ENCODE measurements around the gene MUSK. TPM values are rescaled to one million over a fixed set of nuclear protein-coding genes. Genes with fewer than 3 reads are reported as not detected.

MUSK gene
- polyA plus RNA-seq, 1 donor (not counting 4 experiments of a cell fraction or from before 2014, with no cell fraction given): not detected

DNA sequence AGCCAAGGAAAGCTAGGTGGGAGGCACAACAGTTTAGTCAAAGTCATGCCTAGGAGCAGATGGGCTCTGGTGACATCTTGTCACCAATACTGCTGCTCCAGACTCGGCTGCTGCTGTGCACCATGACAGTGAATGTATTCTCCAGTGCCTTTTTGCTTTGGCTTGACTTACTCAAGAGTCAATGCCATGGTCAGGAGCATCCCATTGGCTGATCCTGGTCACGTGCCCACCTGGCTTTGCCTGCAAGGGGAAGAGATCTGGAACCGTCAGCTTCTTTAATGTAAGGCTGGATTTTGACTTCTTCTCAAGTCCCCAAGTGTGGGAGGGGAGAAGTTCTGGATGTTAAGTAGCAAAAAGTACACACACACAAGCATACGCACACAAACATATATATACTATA, 19.9 kb upstream of the MUSK start:
- H2AFZ ChIP-seq (ENCODE audit: control insufficient read depth, low read length): no peak overlapping the region
- H3K27me3 ChIP-seq (ENCODE audit: control insufficient read depth, extremely low read depth, insufficient read depth, low read length): no peaks in the 10 kb centered on the region
- dilution Hi-C loops (cut with MboI; ENCODE audit: extremely low pct_ligation_motif_present, low sequenced_read_pairs): no loop called here
- no peaks in the 10 kb centered on the region for H3K4me1 ChIP-seq (ENCODE audit: control insufficient read depth, extremely low read depth, insufficient read depth, low read length)
- no peak overlapping the region for H3K9ac ChIP-seq (ENCODE audit: control insufficient read depth, extremely low read depth, insufficient read depth, low read length)
- H3K9me1 ChIP-seq (ENCODE audit: control insufficient read depth, extremely low read depth, insufficient read depth, low read length): no peaks in the 10 kb centered on the region
- no peaks in the 10 kb centered on the region for H3K36me3 ChIP-seq (ENCODE audit: control insufficient read depth in 2 of 2, extremely low read depth in 1 of 2, insufficient read depth in 2 of 2, low read length in 2 of 2)
- H3K9me3 ChIP-seq (ENCODE audit: control insufficient read depth, low read depth, low read length): no peaks in the 10 kb centered on the region
- H3K4me2 ChIP-seq (ENCODE audit: control insufficient read depth, extremely low read depth, insufficient read depth, low read depth, low read length): no peak overlapping the region
- FAIRE-seq: no peak
- no peak overlapping the region for H3K4me3 ChIP-seq (ENCODE audit: control insufficient read depth in 2 of 3, extremely low read depth in 1 of 3, insufficient read depth in 2 of 3, low read depth in 1 of 3, low read length in 3 of 3)
- no peaks in the 10 kb centered on the region for H4K20me1 ChIP-seq (ENCODE audit: control insufficient read depth, extremely low read depth, insufficient read depth, low read length)
- no peak overlapping the region for H3K27ac ChIP-seq (ENCODE audit: control insufficient read depth, insufficient read depth, low read length)
- TF ChIP-seq, protein P1, sequence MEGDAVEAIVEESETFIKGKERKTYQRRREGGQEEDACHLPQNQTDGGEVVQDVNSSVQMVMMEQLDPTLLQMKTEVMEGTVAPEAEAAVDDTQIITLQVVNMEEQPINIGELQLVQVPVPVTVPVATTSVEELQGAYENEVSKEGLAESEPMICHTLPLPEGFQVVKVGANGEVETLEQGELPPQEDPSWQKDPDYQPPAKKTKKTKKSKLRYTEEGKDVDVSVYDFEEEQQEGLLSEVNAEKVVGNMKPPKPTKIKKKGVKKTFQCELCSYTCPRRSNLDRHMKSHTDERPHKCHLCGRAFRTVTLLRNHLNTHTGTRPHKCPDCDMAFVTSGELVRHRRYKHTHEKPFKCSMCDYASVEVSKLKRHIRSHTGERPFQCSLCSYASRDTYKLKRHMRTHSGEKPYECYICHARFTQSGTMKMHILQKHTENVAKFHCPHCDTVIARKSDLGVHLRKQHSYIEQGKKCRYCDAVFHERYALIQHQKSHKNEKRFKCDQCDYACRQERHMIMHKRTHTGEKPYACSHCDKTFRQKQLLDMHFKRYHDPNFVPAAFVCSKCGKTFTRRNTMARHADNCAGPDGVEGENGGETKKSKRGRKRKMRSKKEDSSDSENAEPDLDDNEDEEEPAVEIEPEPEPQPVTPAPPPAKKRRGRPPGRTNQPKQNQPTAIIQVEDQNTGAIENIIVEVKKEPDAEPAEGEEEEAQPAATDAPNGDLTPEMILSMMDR (optimal IDR thresholded peaks at IDR 0.05 in 1 of 3, IDR thresholded peaks at IDR 0.05 in 1 of 3, conservative IDR thresholded peaks at IDR 0.05 in 1 of 3; ENCODE audit: extremely low read depth in 1 of 3, insufficient read depth in 2 of 3, low read length in 3 of 3): no peak
- no peaks in the 10 kb centered on the region for H3K79me2 ChIP-seq (ENCODE audit: control insufficient read depth, insufficient read depth, low read length)
- no peak for DNase-seq (ENCODE audit: low read depth, low spot score)

DNA sequence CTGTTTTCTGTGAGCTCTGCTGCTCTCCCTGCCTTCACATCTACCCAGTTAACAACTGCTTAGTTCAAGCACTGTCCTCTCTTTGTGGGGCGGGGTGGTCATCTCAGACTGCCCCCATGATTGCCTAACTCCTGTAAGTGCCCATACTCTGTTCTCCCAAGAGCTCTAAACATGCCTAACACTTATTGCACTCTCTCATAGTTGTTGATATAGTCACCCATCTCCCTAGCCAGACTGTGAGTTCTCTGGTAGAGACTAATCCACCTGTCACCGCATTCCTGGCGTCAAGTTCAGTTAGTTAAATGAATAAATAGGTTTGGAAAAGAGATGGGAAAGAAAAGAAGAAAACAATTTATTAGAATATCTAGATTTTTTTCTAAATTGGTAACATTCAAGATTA, 18.3 kb upstream of the MUSK start:
- no peak for FAIRE-seq
- H2AFZ ChIP-seq (ENCODE audit: control insufficient read depth, low read length): no peak overlapping the region
- H3K4me3 ChIP-seq (ENCODE audit: control insufficient read depth in 2 of 3, extremely low read depth in 1 of 3, insufficient read depth in 2 of 3, low read depth in 1 of 3, low read length in 3 of 3): no peak overlapping the region
- no peaks in the 10 kb centered on the region for H3K9me1 ChIP-seq (ENCODE audit: control insufficient read depth, extremely low read depth, insufficient read depth, low read length)
- H4K20me1 ChIP-seq (ENCODE audit: control insufficient read depth, extremely low read depth, insufficient read depth, low read length): no peaks in the 10 kb centered on the region
- no peak for TF ChIP-seq EZH2 (IDR thresholded peaks at IDR 0.05; ENCODE audit: low read length)
- no peak overlapping the region for H3K27ac ChIP-seq (ENCODE audit: control insufficient read depth, insufficient read depth, low read length)
- no peaks in the 10 kb centered on the region for H3K4me1 ChIP-seq (ENCODE audit: control insufficient read depth, extremely low read depth, insufficient read depth, low read length)
- no peak for DNase-seq (ENCODE audit: low read depth, low spot score)
- H3K9me3 ChIP-seq (ENCODE audit: control insufficient read depth, low read depth, low read length): no peaks in the 10 kb centered on the region
- dilution Hi-C loops (cut with MboI; ENCODE audit: extremely low pct_ligation_motif_present, low sequenced_read_pairs): no loop called here
- no peaks in the 10 kb centered on the region for H3K36me3 ChIP-seq (ENCODE audit: control insufficient read depth in 2 of 2, extremely low read depth in 1 of 2, insufficient read depth in 2 of 2, low read length in 2 of 2)
- H3K27me3 ChIP-seq (ENCODE audit: control insufficient read depth, extremely low read depth, insufficient read depth, low read length): no peaks in the 10 kb centered on the region
- no peak overlapping the region for H3K4me2 ChIP-seq (ENCODE audit: control insufficient read depth, extremely low read depth, insufficient read depth, low read depth, low read length)
- H3K79me2 ChIP-seq (ENCODE audit: control insufficient read depth, insufficient read depth, low read length): no peaks in the 10 kb centered on the region
- H3K9ac ChIP-seq (ENCODE audit: control insufficient read depth, extremely low read depth, insufficient read depth, low read length): no peak overlapping the region

DNA sequence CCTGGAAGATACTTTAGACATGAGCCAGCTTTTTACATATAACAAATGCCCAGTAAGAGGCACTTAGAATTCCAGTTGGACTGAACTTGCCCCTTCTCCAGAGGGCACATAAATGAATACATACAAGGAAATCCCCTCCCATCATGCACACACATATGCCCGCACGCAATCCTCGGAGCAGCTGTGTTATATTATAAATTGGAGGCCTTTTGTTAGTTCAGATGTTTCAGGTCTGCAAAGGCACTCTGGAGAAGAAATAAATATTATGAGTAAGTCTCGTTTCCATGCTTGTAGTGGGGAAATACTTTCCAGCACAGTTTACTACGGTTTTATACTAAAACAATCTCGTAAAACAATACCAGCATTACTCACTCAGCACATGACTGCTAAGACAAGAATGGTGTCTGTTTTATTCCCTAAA, 17.6 kb upstream of the MUSK start:
- no peak overlapping the region for H3K4me2 ChIP-seq (ENCODE audit: control insufficient read depth, extremely low read depth, insufficient read depth, low read depth, low read length)
- H3K27me3 ChIP-seq (ENCODE audit: control insufficient read depth, extremely low read depth, insufficient read depth, low read length): no peaks in the 10 kb centered on the region
- FAIRE-seq: no peak
- H3K9me1 ChIP-seq (ENCODE audit: control insufficient read depth, extremely low read depth, insufficient read depth, low read length): no peaks in the 10 kb centered on the region
- no peaks in the 10 kb centered on the region for H3K4me1 ChIP-seq (ENCODE audit: control insufficient read depth, extremely low read depth, insufficient read depth, low read length)
- no peak overlapping the region for H3K27ac ChIP-seq (ENCODE audit: control insufficient read depth, insufficient read depth, low read length)
- no peaks in the 10 kb centered on the region for H4K20me1 ChIP-seq (ENCODE audit: control insufficient read depth, extremely low read depth, insufficient read depth, low read length)
- no peak overlapping the region for H3K9ac ChIP-seq (ENCODE audit: control insufficient read depth, extremely low read depth, insufficient read depth, low read length)
- no peak overlapping the region for H2AFZ ChIP-seq (ENCODE audit: control insufficient read depth, low read length)
- TF ChIP-seq, protein P1 (optimal IDR thresholded peaks at IDR 0.05 in 1 of 3, IDR thresholded peaks at IDR 0.05 in 1 of 3, conservative IDR thresholded peaks at IDR 0.05 in 1 of 3; ENCODE audit: extremely low read depth in 1 of 3, insufficient read depth in 2 of 3, low read length in 3 of 3): no peak
- TF ChIP-seq EZH2 (IDR thresholded peaks at IDR 0.05; ENCODE audit: low read length): no peak
- H3K36me3 ChIP-seq (ENCODE audit: control insufficient read depth in 2 of 2, extremely low read depth in 1 of 2, insufficient read depth in 2 of 2, low read length in 2 of 2): no peaks in the 10 kb centered on the region
- no peaks in the 10 kb centered on the region for H3K79me2 ChIP-seq (ENCODE audit: control insufficient read depth, insufficient read depth, low read length)
- H3K4me3 ChIP-seq (ENCODE audit: control insufficient read depth in 2 of 3, extremely low read depth in 1 of 3, insufficient read depth in 2 of 3, low read depth in 1 of 3, low read length in 3 of 3): no peak overlapping the region
- no peaks in the 10 kb centered on the region for H3K9me3 ChIP-seq (ENCODE audit: control insufficient read depth, low read depth, low read length)
- no peak for DNase-seq (ENCODE audit: low read depth, low spot score)
- dilution Hi-C loops (cut with MboI; ENCODE audit: extremely low pct_ligation_motif_present, low sequenced_read_pairs): no loop called here

All from keratinocyte (primary cell).